Testis (tissue), 3 donors: ENCODE data around the gene PLXNB1. TPM values are rescaled to one million over a fixed set of nuclear protein-coding genes. Genes with fewer than 3 reads are reported as not detected.

Source experiments
- DNase-seq: peaks from one replicate; pipeline ENCODE4 v3.0.0-alpha.2; 2019
- H3K27ac ChIP-seq, 2 donors: fragments of 200-600 bp; sonication (generic); one replicate each; pipeline ENCODE4 v1.5.1; 2019
- H3K27me3 ChIP-seq: fragments of 200-600 bp; sonication (generic); one replicate; pipeline ENCODE4 v1.5.1; 2019
- H3K36me3 ChIP-seq: fragments of 200-600 bp; sonication (generic); one replicate; pipeline ENCODE4 v1.5.1; 2017; ENCODE audit warnings: low read depth; ENCODE audit errors: missing control alignments
- H3K4me1 ChIP-seq: fragments of 200-600 bp; sonication (generic); one replicate; pipeline ENCODE4 v1.5.1; 2019
- H3K4me3 ChIP-seq, 2 donors: fragments of 200-600 bp; sonication (generic); one replicate each; pipeline ENCODE4 v1.5.1; 2017 to 2019
- H3K9me3 ChIP-seq: fragments of 200-600 bp; sonication (generic); one replicate; pipeline ENCODE4 v1.5.1; 2017
- POLR2A ChIP-seq: fragments of 450-650 bp; IDR thresholded peaks from one replicate; pipeline ENCODE4 v1.6.1; 2017; ENCODE audit warnings: antibody characterized with exemption, mild to moderate bottlenecking, moderate library complexity
- WGBS, 2 donors: methylation state at CpG; one replicate each; pipeline ENCODE4 v1.1.5; 2018; 5-methylcytosine and 5-hydroxymethylcytosine counted together
- intact Hi-C: fragments of 100-400 bp; cut with DNase I; formaldehyde crosslinking; loops from one replicate; pipeline ENCODE4 v1.15.1; 2023; ENCODE audit warnings: low total_unique reads
- polyA plus RNA-seq: library from polyadenylated mRNA; stranded (reverse); fragments of 350-450 nt; fragmentation: Illumina TruSeq; extraction: RNeasy Lipid Tissue Mini Kit (QIAGEN cat#74804); gene quantifications from one replicate; pipeline ENCODE4 v1.2.3, GENCODE V29; 2014; ENCODE audit warnings: low read depth, low replicate concordance; ENCODE audit not compliant: insufficient read depth
- total RNA-seq, 2 donors: library from RNA; depleted of rRNA; stranded (reverse); fragments of >200 nt; gene quantifications; one replicate each; pipeline ENCODE4 v1.2.3, GENCODE V29; 2016
- TF ChIP-seq, protein P1 (sequence below), 3 experiments: fragments of 450-650 bp in 2 of 3; fragments of 200-600 bp in 1 of 3; sonication (generic) in 1 of 3; IDR thresholded peaks; one replicate each; pipeline ENCODE4 v1.5.1; 2016 to 2019; ENCODE audit warnings: antibody characterized with exemption in 3 of 3, mild to moderate bottlenecking in 2 of 3, moderate library complexity in 1 of 3

The PLXNB1 gene
- total and polyA plus RNA-seq, 3 donors from 2014 or later: 41.5 to 79.2 (median 70.2) TPM

DNA sequence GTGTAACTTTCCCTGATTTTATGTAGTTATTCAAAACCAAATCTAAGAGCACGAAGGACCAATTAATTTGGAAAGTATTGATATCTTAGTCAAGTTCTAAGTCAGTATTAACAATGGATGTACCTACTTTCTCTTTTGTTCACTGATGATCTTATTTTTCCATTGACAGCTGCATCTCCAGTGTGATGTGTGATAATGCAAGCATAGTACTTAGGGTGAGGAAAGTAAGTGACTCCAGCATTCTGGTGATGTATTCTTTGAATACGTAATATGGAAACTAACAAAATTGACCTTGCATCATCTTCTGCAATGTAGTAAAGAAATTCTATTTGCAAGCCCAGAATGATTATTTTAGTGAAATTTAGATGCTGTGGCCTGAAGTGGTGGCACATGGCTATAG is 35.5 kb downstream of the PLXNB1 start:
- no peaks in the 10 kb centered on the region for H3K4me1 ChIP-seq
- DNase-seq: no peak
- no peaks in the 10 kb centered on the region for H3K36me3 ChIP-seq
- intact Hi-C loops: no loop called here
- no peak overlapping the region for H3K27ac ChIP-seq
- H3K9me3 ChIP-seq: no peaks in the 10 kb centered on the region
- 88 to 90% methylated on average over 2 of the region's 2 CpGs for WGBS, 2 donors
- TF ChIP-seq POLR2A: no peak
- TF ChIP-seq, protein P1, sequence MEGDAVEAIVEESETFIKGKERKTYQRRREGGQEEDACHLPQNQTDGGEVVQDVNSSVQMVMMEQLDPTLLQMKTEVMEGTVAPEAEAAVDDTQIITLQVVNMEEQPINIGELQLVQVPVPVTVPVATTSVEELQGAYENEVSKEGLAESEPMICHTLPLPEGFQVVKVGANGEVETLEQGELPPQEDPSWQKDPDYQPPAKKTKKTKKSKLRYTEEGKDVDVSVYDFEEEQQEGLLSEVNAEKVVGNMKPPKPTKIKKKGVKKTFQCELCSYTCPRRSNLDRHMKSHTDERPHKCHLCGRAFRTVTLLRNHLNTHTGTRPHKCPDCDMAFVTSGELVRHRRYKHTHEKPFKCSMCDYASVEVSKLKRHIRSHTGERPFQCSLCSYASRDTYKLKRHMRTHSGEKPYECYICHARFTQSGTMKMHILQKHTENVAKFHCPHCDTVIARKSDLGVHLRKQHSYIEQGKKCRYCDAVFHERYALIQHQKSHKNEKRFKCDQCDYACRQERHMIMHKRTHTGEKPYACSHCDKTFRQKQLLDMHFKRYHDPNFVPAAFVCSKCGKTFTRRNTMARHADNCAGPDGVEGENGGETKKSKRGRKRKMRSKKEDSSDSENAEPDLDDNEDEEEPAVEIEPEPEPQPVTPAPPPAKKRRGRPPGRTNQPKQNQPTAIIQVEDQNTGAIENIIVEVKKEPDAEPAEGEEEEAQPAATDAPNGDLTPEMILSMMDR (IDR thresholded peaks at IDR 0.05): no peak
- no peaks in the 10 kb centered on the region for H3K27me3 ChIP-seq
- no peak overlapping the region for H3K4me3 ChIP-seq

DNA sequence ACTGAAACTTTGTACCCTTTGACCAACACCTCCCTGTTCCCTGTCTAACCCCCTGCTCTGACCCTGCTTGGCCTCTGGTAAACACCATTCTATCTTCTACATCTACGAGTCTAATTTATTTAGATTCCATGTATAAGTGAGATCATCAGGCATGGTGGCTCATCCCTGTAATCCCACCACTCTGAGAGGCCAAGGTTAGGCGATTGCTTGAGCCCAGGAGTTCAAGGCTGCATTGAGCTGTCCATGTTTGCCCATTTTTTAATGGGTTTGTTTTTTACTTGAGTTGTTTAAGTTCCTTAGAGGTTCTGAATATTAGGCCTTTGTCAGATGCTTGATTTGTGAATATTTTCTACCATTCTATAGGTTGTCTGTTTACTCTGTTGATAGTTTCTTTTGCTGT is 40.9 kb downstream of the PLXNB1 start:
- WGBS, 2 donors: 75% methylated on average over 2 of the region's 2 CpGs
- TF ChIP-seq, protein P1 (IDR thresholded peaks at IDR 0.05): no peak
- TF ChIP-seq POLR2A: no peak
- DNase-seq: no peak
- Histone ChIP-seq H3K4me3 (no peak overlapping the region), H3K27me3 (no peaks in the 10 kb centered on the region), H3K4me1 (no peaks in the 10 kb centered on the region), H3K36me3 (no peaks in the 10 kb centered on the region), H3K27ac (no peak overlapping the region), H3K9me3 (no peaks in the 10 kb centered on the region)
- intact Hi-C loops: no loop called here

DNA sequence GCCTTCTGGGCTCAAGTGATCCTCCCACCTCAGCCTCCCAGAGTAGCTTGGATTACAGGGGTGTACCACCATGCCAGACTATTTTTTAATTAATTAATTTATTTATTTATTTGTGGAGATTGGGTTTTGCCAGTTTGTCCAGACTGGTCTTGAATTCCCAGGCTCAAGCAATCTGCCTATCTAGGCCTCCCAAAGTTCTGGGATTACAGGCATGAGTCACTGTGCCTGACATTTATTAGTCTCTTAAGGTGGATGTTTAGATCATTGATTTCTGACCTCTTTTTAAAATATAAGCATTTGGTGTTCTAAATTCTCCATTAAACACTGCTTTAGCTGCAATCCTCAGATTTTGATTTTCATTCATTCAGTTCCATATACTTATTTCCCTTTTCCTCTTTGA is 42.3 kb downstream of the PLXNB1 start:
- Histone ChIP-seq H3K27ac (no peak overlapping the region), H3K4me3 (no peak overlapping the region), H3K9me3 (no peaks in the 10 kb centered on the region), H3K4me1 (no peaks in the 10 kb centered on the region), H3K36me3 (no peaks in the 10 kb centered on the region), H3K27me3 (no peaks in the 10 kb centered on the region)
- DNase-seq: no peak
- intact Hi-C loops: no loop called here
- TF ChIP-seq, protein P1 (IDR thresholded peaks at IDR 0.05): no peak
- no peak for TF ChIP-seq POLR2A

DNA sequence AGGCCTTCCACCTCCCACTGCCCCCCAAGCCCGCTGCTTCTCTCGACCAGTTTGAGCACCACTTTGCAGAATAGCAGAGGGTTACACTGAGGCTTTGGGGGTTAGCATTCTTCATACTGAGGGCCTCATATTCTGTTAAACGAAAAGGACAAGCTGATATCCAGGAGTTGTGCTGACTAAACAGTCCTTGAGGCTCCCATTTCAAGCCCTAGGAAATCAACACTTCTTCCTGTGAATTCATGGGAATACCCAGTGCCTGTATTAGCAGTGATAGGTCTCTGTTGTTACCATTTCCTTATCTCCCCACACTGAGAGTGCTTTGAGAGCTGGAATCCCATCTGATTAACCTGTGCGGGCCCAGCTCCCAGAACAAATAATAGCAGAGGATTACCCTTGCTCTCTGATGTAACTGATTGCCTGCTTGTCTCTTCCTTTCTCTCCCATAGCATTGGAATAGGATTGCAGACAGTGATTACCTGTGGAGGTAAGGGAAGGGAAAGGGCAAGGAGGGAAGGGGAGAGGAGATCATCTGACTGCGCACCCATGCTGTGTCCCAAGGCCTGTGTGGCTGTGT is 56.9 kb downstream of the PLXNB1 start:
- H3K27me3 ChIP-seq: no peaks in the 10 kb centered on the region
- DNase-seq: no peak
- WGBS, 2 donors: 71 to 75% methylated on average over 5 of the region's 5 CpGs
- intact Hi-C loops: no loop called here
- no peak overlapping the region for H3K27ac ChIP-seq
- H3K4me1 ChIP-seq: peaks cover 6% of the 10 kb centered on the region
- no peaks in the 10 kb centered on the region for H3K36me3 ChIP-seq
- no peak overlapping the region for H3K4me3 ChIP-seq
- TF ChIP-seq, protein P1 (IDR thresholded peaks at IDR 0.05): no peak
- TF ChIP-seq POLR2A: no peak
- no peaks in the 10 kb centered on the region for H3K9me3 ChIP-seq

DNA sequence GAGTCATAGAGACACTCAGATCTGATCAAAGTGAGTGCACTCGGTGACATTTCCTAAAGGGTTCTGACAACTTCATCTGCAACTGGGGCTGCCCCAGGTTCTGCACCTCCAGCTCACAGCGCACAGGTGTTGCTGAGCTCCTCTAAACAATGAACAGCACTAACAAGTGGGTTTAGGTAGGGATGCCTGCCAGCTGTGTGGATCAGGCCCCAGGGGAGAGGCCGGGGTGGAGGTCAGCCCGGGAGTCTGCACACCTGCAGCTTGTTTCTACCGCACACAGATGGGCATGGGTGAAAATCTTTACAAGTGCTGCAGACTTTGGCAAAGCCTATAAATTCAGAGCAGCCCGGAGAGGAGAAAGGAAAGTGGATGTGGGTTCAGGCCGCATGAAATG is 57.5 kb downstream of the PLXNB1 start:
- no peak for DNase-seq
- TF ChIP-seq, protein P1 (IDR thresholded peaks at IDR 0.05): no peak
- TF ChIP-seq POLR2A: no peak
- H3K36me3 ChIP-seq: no peaks in the 10 kb centered on the region
- no peak overlapping the region for H3K4me3 ChIP-seq
- intact Hi-C loops: no loop called here
- H3K9me3 ChIP-seq: no peaks in the 10 kb centered on the region
- H3K27me3 ChIP-seq: no peaks in the 10 kb centered on the region
- 85 to 89% methylated on average over 7 of the region's 7 CpGs for WGBS, 2 donors
- H3K27ac ChIP-seq: no peak overlapping the region
- H3K4me1 ChIP-seq: peaks cover 6% of the 10 kb centered on the region
